LNCAP (cell line): ENCODE measurements around the gene FRAS1.

Experiments used
- CTCF ChIP-seq: fragments of 450-650 bp; IDR thresholded peaks from 2 replicates; pipeline ENCODE4 v1.5.1; 2017; ENCODE audit warnings: mild to moderate bottlenecking

The FRAS1 gene

GRCh38 chr4:78024085-78024484, 33.0 kb upstream of the FRAS1 start:
- no peak for TF ChIP-seq CTCF

- no peak for TF ChIP-seq CTCF
Observed at GRCh38 chr4:78024576-78025091, 32.5 kb upstream of the FRAS1 start.

DNA sequence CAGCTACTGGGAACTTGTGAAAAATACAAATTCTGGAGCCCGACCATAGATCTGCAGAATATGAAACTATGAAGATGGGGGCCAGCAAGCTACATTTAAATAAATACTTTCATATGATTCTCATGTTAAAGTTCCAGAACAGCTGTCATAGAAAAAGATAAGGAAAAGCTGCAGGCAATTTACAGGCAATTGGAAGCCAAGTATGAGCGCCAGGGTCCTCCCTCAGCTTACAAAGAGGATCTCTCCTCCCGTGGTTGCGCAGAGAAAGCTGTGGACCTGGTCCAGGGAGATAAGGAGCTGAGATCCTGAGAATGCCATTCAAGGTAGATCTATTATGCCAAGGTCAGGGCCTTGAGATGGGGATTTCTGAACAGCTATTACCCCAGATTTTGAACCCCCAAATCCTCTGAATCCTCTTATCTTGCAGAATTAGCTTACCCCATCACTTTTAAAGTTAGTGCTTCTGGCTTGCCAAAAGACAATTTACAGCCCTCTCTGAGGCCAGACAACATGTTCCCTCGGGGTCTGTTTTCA, 25.6 kb upstream of the FRAS1 start:
- no peak for TF ChIP-seq CTCF

GRCh38 chr4:78032446-78032845, 24.7 kb upstream of the FRAS1 start:
- TF ChIP-seq CTCF = no peak

DNA sequence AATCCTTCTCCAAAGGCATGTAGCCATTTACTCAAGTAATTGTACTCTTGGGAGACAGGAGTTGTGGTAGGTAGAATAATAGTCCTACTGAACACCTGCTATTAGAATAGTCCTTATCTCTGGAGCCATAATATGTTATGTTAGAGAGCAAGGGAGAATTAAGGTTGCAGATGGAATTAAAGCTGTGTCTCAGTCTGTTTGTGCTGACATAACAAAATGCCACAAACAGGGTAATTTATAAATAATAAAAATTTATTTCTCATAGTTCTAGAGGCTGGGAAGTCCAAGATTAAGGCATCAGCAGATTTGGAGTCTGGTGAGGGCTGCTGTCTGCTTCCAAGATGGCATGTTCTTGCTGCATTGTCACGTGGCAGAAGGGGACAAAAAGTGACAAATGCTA, 24.2 kb upstream of the FRAS1 start:
- TF ChIP-seq CTCF = no peak

DNA sequence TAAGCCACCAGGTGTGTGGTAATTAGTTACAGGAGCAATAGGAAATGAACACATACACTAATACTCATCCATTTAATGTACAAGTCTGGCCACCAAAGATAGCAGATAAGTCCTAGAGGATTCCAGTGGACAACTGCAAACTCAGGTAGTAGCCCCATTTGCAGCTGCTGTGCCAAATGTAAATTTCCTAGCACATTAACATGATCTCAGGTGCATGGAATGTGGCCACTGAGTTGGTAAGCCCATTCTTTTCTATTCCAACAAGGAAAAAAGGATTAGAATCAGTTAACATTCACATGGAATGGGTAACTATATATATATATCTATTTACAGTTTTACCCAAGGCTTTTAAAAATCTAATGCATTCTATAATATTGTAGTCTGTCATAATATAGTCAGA, 23.3 kb upstream of the FRAS1 start:
- no peak for TF ChIP-seq CTCF

- no peak for TF ChIP-seq CTCF
Observed at GRCh38 chr4:78038704-78039103, 18.4 kb upstream of the FRAS1 start.

DNA sequence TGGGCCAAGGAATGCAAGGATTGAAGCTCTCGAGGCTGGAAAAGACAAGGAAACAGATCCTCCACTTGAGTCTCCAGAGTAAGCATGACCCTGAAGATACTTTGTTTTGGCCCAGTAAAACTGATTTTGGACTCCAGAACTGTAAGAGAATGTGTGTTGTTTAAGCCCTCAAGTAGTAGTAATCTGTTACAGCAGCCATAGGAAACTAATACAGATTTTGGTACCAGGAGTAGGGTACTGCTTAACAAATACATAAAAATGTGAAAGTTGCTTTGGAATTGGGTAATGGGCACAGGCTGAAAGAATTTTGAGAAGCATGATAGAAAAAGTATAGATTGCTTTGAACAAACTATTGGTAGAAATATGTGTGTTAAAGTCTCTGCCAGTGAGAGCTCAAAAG, 17.4 kb upstream of the FRAS1 start:
- no peak for TF ChIP-seq CTCF
